ENCODE measurements around the gene SLC18A3.

Gene SLC18A3

GRCh38 chr10:49651039-49651835, 41.1 kb downstream of the SLC18A3 start:
- DNase-seq (ENCODE audit: low read depth in 2 of 2) = no peak

- no peak for DNase-seq (ENCODE audit: low read depth in 2 of 2)
Measured at GRCh38 chr10:49651917-49652316, 41.8 kb downstream of the SLC18A3 start.

GRCh38 chr10:49652421-49653272, 42.5 kb downstream of the SLC18A3 start:
- no peak for DNase-seq (ENCODE audit: low read depth in 2 of 2)

GRCh38 chr10:49653273-49653929, 43.3 kb downstream of the SLC18A3 start:
- no peak for DNase-seq (ENCODE audit: low read depth in 2 of 2)

GRCh38 chr10:49654036-49654693, 44.1 kb downstream of the SLC18A3 start:
- DNase-seq (ENCODE audit: low read depth in 2 of 2) = no peak

GRCh38 chr10:49655099-49655498, 45.0 kb downstream of the SLC18A3 start:
- DNase-seq (ENCODE audit: low read depth in 2 of 2) = no peak

GRCh38 chr10:49656845-49657493, 46.9 kb downstream of the SLC18A3 start:
- DNase-seq (ENCODE audit: low read depth in 2 of 2) = no peak

- no peak for DNase-seq (ENCODE audit: low read depth in 2 of 2)
Measured at GRCh38 chr10:49657606-49658005, 47.5 kb downstream of the SLC18A3 start.

GRCh38 chr10:49661140-49661856, 51.2 kb downstream of the SLC18A3 start:
- DNase-seq (ENCODE audit: low read depth in 2 of 2) = no peak

Measured in stimulated activated CD8-positive, alpha-beta memory T cell treated with anti-CD3 and anti-CD28 coated beads, Interleukin-15, amount 100 ng/mL, for 4 hours (primary cell).